Stimulated activated CD8-positive, alpha-beta memory T cell treated with anti-CD3 and anti-CD28 coated beads, Interleukin-7, amount 100 ng/mL, for 1 hour (primary cell): Measurements from ENCODE around the gene PEX26.
"Not testable (repeated sequence)": the region's sequence is repeated elsewhere in the genome, so short reads cannot be mapped to it uniquely, and the experiment has no call there.

Source experiments
- DNase-seq, 2 donors: peaks; one replicate each; pipeline ENCODE4 v3.0.0-alpha.2; 2020; ENCODE audit warnings: low read depth in 2 of 2

The PEX26 gene

DNA sequence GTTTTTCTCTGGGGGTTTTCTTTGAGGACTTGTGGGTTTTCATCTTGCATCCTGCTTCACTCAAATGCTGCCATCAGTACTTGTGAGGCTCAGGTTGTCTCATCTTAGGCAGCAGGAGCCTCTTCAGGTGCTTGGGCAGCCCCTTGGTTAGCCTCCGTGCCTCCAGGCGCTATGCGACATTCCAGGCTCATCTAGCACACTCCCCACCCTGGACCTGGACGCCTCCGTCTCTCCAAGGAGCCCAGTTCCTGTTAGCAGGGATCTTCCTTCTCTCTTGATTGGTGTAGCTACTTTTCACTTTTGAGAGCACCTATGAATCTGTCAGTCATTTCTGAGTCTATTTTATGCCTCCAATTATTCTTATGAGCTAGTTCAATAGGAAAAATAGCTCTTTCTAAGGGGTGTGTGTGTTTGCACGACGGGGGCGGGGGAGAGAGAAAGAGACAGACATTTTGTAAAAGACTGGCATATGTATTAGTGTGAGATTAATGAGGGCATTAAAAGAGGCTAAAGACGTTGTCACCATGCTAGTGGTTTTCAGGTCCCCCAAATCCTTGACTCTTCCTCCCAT lies 40.6 kb downstream of the PEX26 start:
- no peak for DNase-seq

- DNase-seq = no peak
Measured at GRCh38 chr22:18119409-18120110, 41.8 kb downstream of the PEX26 start.

GRCh38 chr22:18120857-18121256 lies 43.1 kb downstream of the PEX26 start:
- DNase-seq = no peak

DNA sequence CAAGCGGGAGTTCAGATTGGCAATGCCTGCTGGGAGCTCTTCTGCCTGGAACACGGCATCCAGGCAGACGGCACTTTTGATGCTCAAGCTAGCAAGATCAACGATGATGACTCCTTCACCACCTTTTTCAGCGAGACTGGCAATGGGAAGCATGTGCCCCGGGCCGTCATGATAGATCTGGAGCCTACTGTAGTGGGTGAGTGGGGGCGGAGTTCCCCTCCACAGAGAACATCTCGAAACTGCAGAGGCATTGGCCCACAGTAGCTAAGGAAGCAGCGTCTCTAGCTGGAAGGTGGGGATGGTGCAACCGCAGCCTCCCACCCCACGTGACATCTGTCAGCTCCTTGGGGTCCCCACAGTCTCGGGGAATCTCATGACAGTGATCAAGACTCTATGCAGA lies 43.7 kb downstream of the PEX26 start:
- no peak for DNase-seq

- no peak for DNase-seq
Measured at GRCh38 chr22:18121954-18122554, 44.3 kb downstream of the PEX26 start.

DNA sequence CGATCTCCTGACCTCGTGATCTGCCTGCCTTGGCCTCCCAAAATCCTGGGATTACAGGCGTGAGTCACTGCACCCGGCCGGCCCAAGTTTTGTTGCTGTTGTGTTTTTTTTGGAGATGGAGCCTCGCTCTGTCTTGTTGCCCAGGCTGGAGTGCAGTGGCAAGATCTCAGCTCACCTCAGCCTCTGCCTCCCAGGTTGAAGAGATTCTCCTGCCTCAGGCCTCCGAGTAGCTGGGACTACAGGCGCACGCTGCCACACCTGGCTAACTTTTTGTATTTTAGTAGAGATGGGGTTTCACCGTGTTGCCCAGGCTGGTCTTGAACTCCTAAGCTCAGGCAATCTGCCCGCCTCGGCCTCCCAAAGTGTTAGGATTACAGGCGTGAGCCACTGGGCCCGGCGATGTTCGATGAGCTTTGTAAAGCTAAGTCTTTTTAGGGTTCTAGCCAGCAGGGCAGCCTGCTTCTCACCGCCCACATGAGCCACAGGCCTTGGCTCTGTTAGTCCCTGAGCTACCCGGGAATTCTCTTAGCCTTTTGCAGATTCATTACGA lies 45.8 kb downstream of the PEX26 start:
- not testable (repeated sequence) for DNase-seq

- DNase-seq = no peak
Measured at GRCh38 chr22:18126606-18127005, 48.8 kb downstream of the PEX26 start.

- DNase-seq = no peak
Measured at GRCh38 chr22:18130018-18130417, 52.2 kb downstream of the PEX26 start.

DNA sequence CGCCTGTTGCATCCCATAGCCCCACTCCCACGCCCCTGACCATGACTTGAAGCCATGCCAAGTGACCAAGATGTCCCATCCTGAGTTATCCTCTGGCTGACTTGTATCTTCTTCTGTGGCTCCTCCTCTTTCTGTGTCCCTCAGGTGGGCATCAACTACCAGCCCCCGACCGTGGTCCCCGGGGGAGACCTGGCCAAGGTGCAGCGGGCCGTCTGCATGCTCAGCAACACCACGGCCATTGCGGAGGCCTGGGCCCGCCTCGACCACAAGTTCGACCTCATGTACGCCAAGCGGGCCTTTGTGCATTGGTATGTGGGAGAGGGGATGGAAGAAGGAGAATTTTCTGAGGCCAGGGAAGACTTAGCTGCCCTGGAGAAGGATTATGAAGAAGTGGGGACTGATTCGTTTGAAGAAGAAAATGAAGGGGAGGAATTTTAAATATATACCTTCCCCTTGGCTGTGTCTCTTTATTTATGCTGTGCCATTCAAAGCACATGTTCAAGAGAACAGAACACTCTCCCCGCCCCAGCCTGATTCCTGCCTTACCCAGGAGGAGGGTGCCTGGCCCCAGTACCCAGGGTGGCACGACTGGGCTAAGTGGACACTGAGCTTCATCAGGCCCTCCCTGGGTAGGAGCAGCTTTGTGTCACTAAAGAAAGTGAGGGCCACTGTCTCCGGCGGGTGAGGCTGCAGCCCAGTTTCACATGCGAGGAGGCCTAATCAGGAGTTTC lies 53.1 kb downstream of the PEX26 start:
- no peak for DNase-seq

DNA sequence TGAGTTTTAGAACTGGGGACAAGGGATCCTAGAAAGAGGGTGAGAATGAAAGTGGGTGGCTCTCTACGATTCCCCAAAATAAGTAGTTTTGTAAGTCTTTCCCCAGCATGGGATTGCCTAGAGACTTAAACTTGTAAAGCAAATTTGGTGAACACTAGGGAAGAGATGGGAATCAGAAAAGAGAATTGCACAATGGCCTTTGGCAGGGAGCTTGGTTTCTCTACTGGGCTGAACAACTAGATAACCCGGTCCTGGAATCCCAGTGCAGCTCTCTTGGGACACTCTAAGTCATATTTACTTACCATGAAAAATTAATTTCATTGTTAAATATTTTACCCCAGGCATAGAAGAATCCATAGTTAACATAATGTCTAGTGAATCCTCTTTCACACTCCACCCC lies 55.7 kb downstream of the PEX26 start:
- DNase-seq = no peak

GRCh38 chr22:18136563-18137320 lies 59.0 kb downstream of the PEX26 start:
- no peak for DNase-seq

GRCh38 chr22:18141004-18141403 lies 63.2 kb downstream of the PEX26 start:
- not testable (repeated sequence) for DNase-seq

GRCh38 chr22:18144105-18144504 lies 66.3 kb downstream of the PEX26 start:
- DNase-seq = no peak

DNA sequence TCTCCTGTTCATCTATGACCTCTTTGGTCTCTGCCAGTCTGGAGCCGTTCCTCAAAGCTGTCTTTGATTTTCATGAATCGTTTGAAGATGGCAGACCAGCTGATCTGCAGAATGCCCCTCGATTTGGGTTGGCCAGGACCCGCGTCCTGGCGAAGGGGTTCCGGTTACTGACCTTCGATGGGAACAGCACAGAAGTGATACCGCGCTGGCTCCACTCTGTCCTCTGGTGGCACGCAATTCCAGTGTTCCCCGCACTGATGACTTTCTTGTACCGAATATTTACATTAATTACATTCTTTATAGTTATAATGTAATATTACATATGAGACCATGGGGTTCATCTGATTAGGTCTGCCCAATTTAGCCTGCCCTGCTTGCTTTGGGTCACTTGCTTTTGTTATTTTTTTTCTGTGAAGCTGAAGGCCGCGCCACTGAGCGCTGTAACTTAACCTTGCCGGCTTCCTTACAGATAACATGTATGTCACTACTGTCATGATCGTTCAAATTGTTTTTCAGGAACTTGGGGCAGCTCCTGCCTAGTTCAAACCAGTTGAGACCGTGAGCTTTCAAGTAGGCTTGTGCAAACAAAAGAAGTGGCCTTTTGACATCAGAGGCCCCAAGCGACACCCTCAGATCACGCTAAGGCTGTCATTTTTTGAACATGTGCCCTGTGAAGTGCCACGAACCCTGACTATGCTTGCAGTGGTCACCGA lies 68.0 kb downstream of the PEX26 start:
- DNase-seq = no peak

DNA sequence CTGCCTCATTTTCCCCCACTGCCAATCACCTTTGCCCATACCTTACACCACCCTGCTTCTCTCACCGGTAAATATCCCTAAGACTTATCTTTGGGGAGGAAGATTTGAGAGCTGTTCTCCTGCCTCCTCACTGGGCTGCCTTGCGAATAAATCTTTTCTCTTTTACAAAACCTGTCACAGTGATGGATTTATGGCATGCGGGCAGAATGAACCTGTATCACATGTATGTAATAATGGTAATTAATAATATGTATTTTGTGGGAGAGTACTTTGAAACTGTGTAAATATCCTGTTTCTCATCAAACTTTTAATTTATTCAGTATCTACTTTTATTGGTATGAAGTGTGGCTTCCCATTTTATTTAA lies 68.6 kb downstream of the PEX26 start:
- DNase-seq = no peak

- no peak for DNase-seq
Measured at GRCh38 chr22:18147791-18148190, 70.0 kb downstream of the PEX26 start.

GRCh38 chr22:18148293-18148965 lies 70.6 kb downstream of the PEX26 start:
- no peak for DNase-seq

DNA sequence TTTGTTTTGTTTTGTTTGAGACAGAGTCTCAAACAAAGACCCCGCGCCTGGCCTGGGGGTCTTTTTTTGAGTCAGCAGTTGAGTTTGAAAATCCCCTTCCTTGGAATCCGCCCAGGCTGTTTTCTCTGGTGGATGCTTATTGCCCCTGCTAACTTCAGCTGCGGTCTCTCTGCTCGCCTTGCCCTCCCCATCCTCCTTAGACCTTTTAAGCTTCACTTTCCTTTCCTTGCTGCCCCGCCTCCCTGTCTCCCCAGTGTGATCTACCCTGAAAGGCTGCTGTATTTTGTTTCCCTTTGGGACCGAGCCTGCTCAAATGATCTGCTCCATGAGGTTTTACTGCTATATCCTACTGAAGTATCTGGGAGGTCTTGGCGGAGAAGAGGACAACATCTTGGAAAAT lies 74.7 kb downstream of the PEX26 start:
- no peak for DNase-seq

DNA sequence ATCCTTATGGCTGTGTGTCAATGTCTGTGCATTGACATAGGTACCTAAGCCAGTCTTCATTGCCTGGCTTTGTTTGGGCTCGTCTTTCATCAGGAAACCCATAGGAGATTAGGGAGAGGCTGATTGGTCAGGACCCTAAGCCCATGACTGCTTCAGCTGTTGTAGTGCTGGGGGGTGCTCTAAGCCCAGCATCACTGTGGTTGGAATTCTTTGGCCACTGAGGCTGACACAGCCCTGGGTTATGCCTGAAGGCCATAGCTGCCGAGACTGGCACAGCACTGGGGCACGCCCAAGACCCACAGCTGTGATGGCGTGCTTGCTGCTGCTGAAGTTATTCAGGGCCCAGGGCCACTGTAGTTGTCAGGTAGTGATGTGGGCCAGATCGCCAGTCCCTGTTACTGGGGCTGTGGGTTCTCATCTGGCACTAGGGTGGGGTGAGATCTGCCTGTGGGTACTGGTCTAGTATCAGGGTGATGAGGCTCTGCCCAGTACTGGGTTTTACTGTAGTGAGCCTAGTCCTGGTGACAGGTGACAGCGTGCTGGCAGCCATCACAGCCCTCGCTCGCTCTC lies 77.1 kb downstream of the PEX26 start:
- no peak for DNase-seq
